ENCODE data around the gene PROSER1.

Gene PROSER1

DNA sequence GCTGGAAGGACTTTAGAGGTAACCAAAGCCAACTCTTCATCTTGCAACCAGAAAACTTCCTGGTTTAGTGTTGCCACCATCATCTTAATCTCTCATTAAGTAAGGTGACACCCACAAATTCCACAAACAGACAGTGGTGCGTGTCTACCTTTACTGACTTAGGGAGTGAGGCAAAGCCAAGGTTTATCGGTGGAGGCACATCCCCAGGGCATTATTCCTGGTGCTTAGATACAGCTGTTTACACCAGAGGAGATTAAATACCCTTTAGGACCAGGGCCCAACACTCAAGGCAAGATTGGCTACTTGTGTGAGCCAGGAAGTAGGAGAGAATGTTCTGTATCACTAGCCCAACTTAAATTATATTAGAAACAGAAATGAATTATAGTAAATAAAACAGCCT lies 56.8 kb downstream of the PROSER1 start:
- H3K4me3 ChIP-seq (ENCODE audit: low read depth, low read length) = no peak overlapping the region
- no peak for TF ChIP-seq CTCF (IDR thresholded peaks at IDR 0.05; ENCODE audit: control insufficient read depth, extremely low read depth, insufficient read depth)
- no peak for DNase-seq (ENCODE audit: low read depth)

- no peak for TF ChIP-seq CTCF (IDR thresholded peaks at IDR 0.05; ENCODE audit: control insufficient read depth, extremely low read depth, insufficient read depth)
- DNase-seq (ENCODE audit: low read depth) = no peak
- H3K4me3 ChIP-seq (ENCODE audit: low read depth, low read length) = no peak overlapping the region
Measured at GRCh38 chr13:38980750-38981078, 57.2 kb downstream of the PROSER1 start.

GRCh38 chr13:38979891-38980749 lies 57.8 kb downstream of the PROSER1 start:
- no peak for DNase-seq (ENCODE audit: low read depth)
- no peak for TF ChIP-seq CTCF (IDR thresholded peaks at IDR 0.05; ENCODE audit: control insufficient read depth, extremely low read depth, insufficient read depth)
- H3K4me3 ChIP-seq (ENCODE audit: low read depth, low read length) = no peak overlapping the region

- TF ChIP-seq CTCF (IDR thresholded peaks at IDR 0.05; ENCODE audit: control insufficient read depth, extremely low read depth, insufficient read depth) = 0 out of 2 replicates have a peak, but pooled peaks have one; percentile 11
- DNase-seq (ENCODE audit: low read depth) = no peak
- H3K4me3 ChIP-seq (ENCODE audit: low read depth, low read length) = no peak overlapping the region
Measured at GRCh38 chr13:38970380-38971051, 67.4 kb downstream of the PROSER1 start.

DNA sequence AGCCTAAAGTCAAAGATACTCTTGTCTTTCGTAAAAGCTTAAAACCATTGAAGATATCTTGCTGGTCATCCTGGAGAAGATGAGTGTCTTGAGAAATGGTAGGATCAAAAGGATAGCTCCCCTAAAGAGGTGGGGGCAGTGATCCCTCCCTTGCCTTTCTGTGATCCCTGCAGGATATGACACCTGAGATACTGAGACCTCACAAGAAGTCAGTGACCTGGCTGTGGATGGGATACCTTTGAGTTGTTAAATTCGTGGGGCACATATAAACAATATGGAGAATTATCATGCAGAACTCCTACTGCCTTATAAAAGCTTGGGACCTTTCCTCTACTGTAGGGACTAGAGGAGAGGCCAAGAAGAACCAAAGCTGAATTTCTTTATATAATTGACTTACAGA lies 68.7 kb downstream of the PROSER1 start:
- TF ChIP-seq CTCF (IDR thresholded peaks at IDR 0.05; ENCODE audit: control insufficient read depth, extremely low read depth, insufficient read depth) = no peak
- no peak overlapping the region for H3K4me3 ChIP-seq (ENCODE audit: low read depth, low read length)
- no peak for DNase-seq (ENCODE audit: low read depth)

- peak; percentile 2 for DNase-seq (ENCODE audit: low read depth)
- TF ChIP-seq CTCF (IDR thresholded peaks at IDR 0.05; ENCODE audit: control insufficient read depth, extremely low read depth, insufficient read depth) = no peak
- no peak overlapping the region for H3K4me3 ChIP-seq (ENCODE audit: low read depth, low read length)
Measured at GRCh38 chr13:38967446-38967845, 70.4 kb downstream of the PROSER1 start.
